Sciatic nerve (tissue), 2 donors: Measurements from ENCODE around the gene HNF4A. TPM values are rescaled to one million over a fixed set of nuclear protein-coding genes. Genes with fewer than 3 reads are reported as not detected.

Source experiments
- ATAC-seq: fragments of 200-7000 bp; cut with Tn5 transposase; one replicate; pipeline ENCODE4 v1.9.1; 2020; ENCODE audit warnings: mild to moderate bottlenecking, moderate library complexity
- DNase-seq: peaks from one replicate; pipeline ENCODE4 v3.0.0-alpha.2; 2020; ENCODE audit warnings: low spot score
- intact Hi-C: fragments of 100-400 bp; cut with DNase I; formaldehyde crosslinking; loops from one replicate; pipeline ENCODE4 v1.14.2; 2022
- total RNA-seq: library from RNA; stranded (reverse); fragmentation: NEBNext Ultra II Directional; extraction: Animal tissue kit (Norgen Biotek cat#: 25700); gene quantifications from one replicate; pipeline ENCODE4 v1.2.1, GENCODE V29; 2021
- donor health status: DM: no; HTN: no; CAD: no.
- donor health status: DM: no; HTN: no; CAD: no.

The HNF4A gene
- total RNA-seq, 1 donor from 2014 or later, result not detected

- no peak for DNase-seq
- ATAC-seq, result no peak
- intact Hi-C loops, result no loop called here
Measured at GRCh38 chr20:44432618-44433577, 77.4 kb downstream of the HNF4A start.

- intact Hi-C loops, result no loop called here
- DNase-seq, result no peak
- no peak for ATAC-seq
Measured at GRCh38 chr20:44433751-44434538, 78.4 kb downstream of the HNF4A start.

- intact Hi-C loops, result no loop called here
Measured at GRCh38 chr20:44435630-44436335, 80.3 kb downstream of the HNF4A start.

DNA sequence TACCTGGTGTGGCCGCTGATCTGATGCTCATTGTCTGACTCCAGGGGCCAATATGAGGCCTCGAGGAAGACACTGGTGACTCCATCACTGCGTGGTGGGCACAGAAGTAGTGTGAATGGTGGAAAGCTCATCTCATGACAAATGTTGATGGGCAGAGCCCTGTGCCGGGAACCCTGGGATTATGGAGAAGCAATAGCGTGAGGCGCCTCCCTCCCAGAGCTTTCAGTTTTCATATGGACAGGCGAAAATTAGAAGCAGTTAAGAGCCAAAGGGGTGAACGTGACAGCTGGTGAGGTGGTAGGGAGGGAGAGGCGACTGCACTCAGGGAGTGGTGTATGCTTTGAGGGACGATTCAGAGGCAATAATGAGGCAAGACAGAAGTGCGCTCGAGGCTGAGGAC lies 80.9 kb downstream of the HNF4A start:
- no peak for DNase-seq
- ATAC-seq, result no peak
- intact Hi-C loops, result no loop called here

More at GRCh38 chr20:44435630-44436335, 80.3 kb downstream of the HNF4A start:
- no peak for ATAC-seq
- no peak for DNase-seq

DNA sequence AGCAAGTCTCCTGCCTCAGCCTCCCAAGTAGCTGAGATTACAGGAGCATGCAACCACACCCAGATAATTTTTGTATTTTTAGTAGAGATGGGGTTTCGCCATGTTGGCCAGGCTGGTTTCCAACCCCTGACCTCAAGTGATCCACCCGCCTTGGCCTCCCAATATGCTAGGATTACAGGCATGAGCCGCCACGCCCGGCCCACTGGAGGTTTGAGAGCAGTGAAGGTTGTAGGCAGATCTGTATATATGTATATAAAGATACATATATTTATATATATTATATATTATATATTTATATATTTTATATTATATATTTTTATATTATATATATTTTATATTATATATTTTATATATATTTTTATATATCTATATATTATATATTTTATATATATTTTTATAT lies 82.0 kb downstream of the HNF4A start:
- ATAC-seq (no peak), DNase-seq (no peak)
- intact Hi-C loops, result no loop called here

- DNase-seq, result no peak
- no peak for ATAC-seq
- intact Hi-C loops, result no loop called here
Measured at GRCh38 chr20:44438782-44439181, 83.3 kb downstream of the HNF4A start.

DNA sequence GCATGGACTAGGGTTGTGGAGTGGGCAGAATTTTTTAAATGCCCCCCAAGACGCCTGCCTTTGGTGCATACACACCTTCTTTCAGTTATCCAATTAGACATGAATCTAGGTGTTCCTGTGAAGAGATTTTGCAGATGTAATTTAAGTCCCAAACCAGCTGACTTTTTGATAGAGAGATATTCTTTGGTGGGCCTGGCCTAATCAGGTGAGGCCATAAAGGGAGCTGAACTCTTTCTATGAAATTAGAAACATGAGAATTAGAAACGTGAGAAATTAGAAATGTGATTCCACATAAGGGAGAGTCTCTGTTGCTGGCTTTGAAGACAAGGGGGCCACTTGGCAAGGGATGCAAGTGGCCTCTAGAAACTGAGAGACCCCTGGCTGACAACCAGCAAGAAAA lies 83.8 kb downstream of the HNF4A start:
- ATAC-seq, result no peak
- no peak for DNase-seq
- intact Hi-C loops, result no loop called here

GRCh38 chr20:44442298-44443070 lies 87.0 kb downstream of the HNF4A start:
- no peak for DNase-seq
- ATAC-seq, result peak; percentile 87

DNA sequence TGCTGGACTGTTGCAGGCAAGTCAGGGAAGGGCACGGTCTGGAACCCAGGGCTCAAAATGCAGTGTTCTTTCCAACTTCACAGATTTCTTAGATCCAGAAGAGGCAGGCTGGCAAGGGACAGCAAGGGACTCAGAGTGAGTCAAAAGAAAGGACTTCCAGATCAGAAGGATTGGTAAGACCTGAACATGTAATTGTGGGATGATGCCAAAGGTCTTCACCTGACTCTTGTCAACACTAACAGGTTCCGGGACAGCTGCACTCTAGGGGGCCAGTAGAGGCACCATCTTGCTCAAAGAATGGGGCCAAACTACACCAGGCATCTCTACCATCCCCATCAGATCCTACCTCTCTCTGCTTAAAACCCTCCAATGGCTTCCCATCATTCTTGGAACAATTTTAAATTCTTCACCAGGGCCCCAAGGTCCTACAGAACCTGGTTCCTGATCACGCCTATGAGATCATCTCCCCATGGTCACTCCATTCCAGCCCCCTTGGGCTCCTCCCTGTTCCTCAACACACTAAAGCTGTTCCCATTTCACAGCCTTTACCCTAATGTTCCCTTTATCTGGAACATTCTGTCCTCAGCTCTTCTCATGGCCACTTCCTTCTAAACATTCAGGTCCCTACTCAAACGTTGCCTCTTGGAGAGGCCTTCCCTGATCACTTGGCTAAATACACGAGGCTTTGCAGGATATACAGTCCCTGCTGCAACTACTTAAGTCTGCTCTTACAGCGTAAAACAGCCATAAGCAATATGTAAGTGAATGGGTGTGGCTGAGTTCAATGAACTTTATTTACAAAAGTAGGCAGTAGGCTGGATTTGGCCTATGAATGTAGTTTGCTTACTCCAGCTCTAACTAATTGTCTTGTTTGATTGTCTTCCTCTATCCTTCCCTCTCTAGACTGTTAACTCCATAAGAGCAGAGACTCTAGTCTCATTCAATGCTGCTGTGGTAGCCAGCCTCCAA lies 90.5 kb downstream of the HNF4A start:
- DNase-seq, result no peak
- intact Hi-C loops, result no loop called here
- no peak for ATAC-seq

More at GRCh38 chr20:44442298-44443070, 87.0 kb downstream of the HNF4A start:
- intact Hi-C loops, result no loop called here

DNA sequence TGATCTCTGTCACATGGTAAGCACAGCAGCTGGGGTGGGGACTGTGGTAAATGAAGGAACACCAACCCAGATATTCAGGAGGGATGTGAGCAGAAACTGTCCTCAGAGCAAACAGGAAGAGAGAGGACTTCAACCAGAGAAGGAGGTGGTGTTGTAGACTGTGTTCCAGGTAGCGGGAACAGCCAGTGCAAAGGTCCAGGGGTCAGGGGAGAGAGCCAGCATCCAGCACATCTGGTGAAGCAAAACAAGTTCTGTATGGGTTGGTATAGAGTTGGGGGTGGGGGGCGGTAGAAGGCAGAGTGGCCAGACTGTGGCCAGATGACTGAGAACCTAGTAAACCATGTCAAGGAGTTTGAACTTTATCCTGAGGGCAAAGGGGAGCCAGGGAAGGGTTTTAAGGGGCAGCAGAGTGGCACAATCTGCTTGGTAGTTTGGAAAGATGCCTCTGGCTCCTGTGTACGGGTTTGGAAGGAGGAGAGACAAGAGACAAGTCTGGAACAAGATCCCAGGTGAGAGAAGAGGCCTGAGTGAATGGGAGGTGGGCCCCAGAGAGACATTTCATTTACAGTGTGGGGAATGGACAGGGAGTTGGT lies 92.4 kb downstream of the HNF4A start:
- intact Hi-C loops, result no loop called here
- ATAC-seq (no peak), DNase-seq (no peak)

GRCh38 chr20:44448753-44449546 lies 93.5 kb downstream of the HNF4A start:
- DNase-seq (no peak), ATAC-seq (no peak)
- intact Hi-C loops, result no loop called here

- intact Hi-C loops, result no loop called here
- DNase-seq (no peak), ATAC-seq (no peak)
Measured at GRCh38 chr20:44449864-44450263, 94.4 kb downstream of the HNF4A start.

- intact Hi-C loops, result no loop called here
- DNase-seq, result no peak
- no peak for ATAC-seq
Measured at GRCh38 chr20:44450281-44450889, 94.9 kb downstream of the HNF4A start.

DNA sequence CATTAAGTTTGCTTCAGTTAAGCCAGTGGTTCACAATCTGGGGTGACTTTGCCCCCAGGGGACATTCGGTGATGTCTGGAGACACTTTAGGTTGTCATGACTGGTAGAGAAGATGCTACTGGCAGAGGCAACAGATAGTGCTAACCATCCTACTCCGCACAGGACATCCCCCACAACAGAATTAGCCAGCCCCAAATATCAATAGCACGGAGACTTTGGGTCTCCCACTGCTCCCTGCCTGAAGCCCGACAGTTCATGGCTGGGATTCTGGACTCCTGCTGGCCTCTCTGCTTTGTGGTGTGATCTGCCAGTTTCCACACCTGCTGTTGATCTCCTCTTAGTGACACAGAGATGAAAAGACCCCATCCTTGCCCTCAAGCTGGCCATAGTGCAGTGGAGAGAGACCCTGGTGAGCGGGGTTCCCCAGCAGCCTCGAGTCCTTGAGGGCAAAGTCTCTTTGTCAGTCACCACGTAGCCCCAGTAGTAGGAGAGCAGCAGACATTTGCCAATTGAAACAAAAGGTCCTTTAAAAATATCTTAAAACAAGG lies 95.5 kb downstream of the HNF4A start:
- ATAC-seq, result no peak
- no peak for DNase-seq
- intact Hi-C loops, result no loop called here

- ATAC-seq, result no peak
- no peak for DNase-seq
- intact Hi-C loops, result no loop called here
Measured at GRCh38 chr20:44454306-44454963, 98.9 kb downstream of the HNF4A start.
